HG03460 (cell line): ENCODE data around the gene PYM1.
"Not testable (repeated sequence)": the region's sequence is repeated elsewhere in the genome, so short reads cannot be mapped to it uniquely, and the experiment has no call there.

Source experiments
- ATAC-seq: cut with Tn5 transposase; IDR thresholded peaks from one replicate; pipeline ENCODE4 v1.9.1; 2021; ENCODE audit not compliant: unreplicated experiment

The PYM1 gene

GRCh38 chr12:55915482-55915859 lies 12.2 kb downstream of the PYM1 start:
- no peak for ATAC-seq

DNA sequence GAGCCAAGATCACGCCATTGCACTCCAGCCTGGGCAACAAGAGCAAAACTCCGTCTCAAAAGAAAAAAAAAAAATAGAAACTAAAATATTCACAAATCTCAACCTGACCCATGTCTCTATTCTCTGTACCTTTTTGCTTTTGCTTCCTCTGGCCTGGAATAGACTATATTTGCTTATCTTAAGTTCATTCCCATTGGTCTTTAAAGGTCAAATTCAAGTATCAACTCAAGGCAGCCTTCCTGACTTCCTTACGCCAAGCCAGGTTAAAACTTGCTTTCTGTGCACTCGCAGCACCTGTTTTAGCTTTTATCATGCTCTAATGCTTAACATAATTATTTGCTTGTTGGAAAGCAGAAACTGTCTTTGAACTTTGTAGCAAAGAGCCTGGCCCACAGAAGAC lies 14.8 kb downstream of the PYM1 start:
- ATAC-seq, result no peak

- no peak for ATAC-seq
Measured at GRCh38 chr12:55909513-55909884, 18.2 kb downstream of the PYM1 start.

GRCh38 chr12:55908726-55909512 lies 18.8 kb downstream of the PYM1 start:
- no peak for ATAC-seq

DNA sequence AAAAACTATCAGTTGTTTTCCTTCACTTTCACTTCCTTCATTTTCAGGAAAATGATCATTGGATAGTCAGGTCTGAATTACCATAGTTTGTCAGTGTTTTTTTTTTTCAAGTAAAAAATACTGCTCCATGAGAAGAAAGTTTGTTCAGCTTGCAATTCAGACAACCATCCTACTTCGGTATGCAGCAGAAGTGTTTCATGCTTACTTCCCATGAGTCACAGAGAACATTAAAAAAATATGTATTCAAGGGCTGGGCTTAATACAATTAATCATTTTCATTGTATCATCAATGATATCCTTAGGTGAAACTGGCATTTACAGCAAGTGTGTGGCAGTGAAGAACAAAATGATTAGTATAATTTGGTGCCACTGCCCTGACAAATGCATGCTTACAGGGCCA lies 21.6 kb downstream of the PYM1 start:
- no peak for ATAC-seq

GRCh38 chr12:55901881-55902490 lies 25.7 kb downstream of the PYM1 start:
- no peak for ATAC-seq

DNA sequence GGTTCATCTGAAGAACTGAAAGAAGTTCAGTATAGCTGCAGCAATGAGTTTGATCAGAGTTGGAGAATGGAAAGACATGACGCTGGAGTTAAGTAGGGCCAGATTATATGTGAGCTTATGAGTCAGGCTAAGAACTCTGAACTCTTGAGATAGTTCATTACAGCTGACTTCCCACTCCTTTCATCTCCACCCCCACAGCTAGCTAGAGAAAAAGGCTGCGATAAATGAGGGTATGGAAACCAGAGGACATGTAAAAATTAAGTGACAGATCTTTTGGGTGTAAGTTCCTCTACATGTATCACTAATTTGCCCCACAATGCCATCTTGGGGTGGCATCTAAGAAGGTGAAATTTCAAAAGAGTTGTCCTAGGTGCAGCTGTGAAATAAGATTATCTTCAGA lies 28.6 kb downstream of the PYM1 start:
- no peak for ATAC-seq

- no peak for ATAC-seq
Measured at GRCh38 chr12:55893723-55894122, 34.0 kb downstream of the PYM1 start.

- ATAC-seq, result no peak
Measured at GRCh38 chr12:55891310-55891709, 36.4 kb downstream of the PYM1 start.

DNA sequence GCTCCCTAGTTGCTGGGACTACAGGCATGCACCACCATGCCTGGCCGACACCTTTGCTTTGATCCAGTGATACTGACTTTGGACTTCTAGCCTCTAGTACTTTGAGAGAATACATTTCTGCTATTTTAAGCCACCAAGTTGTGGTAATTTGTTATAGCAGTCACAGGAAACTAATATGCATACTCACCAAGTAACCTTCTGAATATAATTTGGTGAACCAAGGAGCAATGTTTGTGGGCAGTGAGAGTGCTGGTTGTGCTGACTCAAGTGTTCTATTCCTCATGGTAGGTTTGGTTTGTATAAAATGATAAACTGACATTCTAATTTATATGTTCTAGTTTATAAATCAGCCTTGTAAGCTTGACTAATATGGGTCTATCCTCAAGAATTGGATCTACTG lies 42.6 kb downstream of the PYM1 start:
- no peak for ATAC-seq

- no peak for ATAC-seq
Measured at GRCh38 chr12:55877824-55878223, 49.9 kb downstream of the PYM1 start.

DNA sequence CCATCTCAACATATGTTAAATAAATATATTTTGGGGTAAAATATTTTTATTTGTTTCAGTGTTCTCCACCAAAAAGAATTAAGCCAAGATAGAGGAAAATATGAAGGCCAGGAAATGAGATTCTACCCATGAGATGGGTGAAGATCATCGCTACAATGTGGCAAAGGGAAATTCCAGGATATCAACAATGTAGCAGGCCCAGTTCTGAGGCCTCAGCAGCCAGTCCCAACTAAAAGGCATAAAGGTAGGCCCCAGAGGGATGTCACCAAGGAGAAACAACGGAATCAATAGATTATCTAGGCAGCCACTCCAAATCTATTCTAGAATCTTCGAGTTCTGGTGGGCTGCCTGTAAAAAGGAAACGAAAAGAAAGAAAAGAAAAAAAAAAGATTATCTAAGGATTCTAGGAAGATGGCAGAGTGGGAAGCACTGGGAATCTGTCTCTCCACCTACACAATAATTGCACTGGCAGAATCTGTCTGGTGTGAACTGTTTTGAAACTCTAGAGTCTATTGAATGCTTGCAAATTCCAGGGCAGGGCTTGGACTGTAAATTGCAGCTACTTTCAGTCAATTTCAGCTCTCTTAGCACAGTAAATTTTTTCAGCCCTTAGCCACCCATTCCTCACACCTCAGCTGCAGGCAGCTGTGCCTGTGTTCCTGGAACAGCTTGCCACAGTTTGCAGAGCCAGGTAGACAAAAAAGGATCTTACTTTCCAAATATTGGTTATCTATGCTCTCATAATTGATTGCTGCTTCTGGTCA lies 51.8 kb downstream of the PYM1 start:
- ATAC-seq, result no peak

DNA sequence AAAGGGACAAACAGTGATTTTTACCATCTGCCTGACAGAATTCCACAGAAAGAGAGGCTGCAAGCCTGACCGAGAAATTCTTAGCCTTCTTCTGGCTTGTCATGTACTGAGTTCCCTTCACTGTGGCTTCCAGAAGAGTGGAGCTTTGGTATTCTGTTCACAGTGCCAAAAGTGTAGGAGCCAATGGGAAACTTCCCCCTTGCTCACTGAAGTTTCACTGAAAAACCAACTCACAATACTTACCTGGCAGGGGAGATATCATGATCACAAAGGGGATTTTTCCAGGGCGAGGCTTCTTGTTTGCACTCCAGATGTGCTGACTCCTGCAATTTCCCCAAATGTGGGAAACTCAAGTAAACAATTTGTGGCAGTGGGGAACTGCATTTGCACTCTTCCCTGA lies 53.3 kb downstream of the PYM1 start:
- no peak for ATAC-seq

DNA sequence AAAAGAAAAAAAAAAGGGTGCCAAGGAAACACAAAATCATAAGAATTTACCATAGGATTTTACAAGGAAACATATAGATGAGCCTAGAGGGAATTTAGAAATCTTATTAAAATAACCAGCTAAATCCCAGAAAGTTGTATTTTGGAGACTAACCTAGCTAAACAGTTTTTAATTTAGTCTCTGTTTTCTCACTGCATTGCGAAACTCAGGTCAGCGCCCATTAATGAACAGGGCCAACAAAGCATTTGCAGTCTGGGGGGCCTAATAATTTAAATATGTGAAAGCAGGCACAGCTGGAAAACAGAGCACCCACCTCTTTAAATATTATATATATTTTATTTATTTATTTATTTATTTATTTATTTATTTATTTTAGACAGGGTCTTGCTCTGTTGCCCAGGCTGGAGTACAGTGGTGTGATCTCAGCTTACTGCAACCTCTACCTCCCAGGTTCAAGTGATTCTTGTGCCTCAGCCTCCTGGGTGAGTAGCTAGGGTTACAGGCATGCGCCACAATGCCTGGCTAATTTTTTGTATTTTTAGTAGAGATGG lies 61.2 kb downstream of the PYM1 start:
- not testable (repeated sequence) for ATAC-seq

DNA sequence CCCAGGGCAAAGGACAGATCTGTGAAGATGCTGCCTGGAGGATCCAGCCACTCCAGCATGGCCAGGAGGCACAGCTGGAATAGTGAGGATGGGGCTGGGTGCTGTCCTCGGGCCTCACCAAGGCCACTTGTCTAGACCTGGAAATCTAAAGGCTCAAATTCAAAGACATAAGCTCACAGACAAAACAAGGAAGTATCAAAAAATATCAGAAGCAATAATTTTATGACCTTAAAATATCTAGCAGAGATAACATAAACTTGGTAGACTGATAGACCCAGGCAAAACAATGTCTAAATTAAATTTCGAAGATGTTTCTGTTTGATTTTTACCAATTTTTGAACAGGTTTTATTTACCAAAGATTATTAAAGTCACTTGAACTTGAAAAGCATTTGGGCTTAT lies 62.4 kb downstream of the PYM1 start:
- ATAC-seq, result no peak

GRCh38 chr12:55862931-55863330 lies 64.8 kb downstream of the PYM1 start:
- ATAC-seq, result not testable (repeated sequence)

- ATAC-seq, result no peak
Measured at GRCh38 chr12:55862286-55862685, 65.4 kb downstream of the PYM1 start.

DNA sequence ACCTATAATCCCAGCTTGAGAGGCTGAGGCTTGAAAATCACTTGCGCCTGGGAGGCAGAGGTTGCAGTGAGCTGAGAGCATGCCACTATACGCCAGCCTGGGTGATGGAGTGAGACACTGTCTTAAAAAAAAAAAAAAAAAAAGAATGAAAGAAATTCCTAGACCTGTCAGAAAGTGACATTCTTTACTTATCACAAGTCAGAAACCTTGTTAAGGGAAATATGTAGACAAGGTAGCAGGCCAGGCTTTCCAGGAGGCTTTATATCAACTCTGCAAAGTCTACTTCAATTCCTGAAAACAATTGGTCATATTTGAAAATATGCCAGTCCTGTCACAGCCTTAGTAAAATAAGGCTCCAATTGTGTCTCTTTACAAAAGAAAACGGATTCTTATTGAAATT lies 65.8 kb downstream of the PYM1 start:
- ATAC-seq, result no peak

DNA sequence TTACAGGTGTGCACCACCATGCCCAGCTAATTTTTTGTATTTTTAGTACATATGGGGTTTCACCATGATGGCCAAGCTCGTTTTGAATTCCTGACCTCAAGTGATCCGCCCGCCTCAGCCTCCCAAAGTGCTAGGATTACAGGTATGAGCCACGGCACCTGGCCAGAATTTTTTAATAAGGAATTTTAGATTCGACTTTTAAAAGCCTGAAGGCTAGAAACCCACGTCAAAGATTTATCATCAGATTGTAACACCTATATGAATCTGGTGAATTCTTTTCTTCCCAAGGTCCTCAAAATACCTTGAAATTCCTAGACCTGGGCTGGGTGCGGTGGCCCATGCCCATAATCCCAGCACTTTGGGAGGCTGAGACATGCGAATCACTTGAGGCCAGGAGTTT lies 66.3 kb downstream of the PYM1 start:
- no peak for ATAC-seq

DNA sequence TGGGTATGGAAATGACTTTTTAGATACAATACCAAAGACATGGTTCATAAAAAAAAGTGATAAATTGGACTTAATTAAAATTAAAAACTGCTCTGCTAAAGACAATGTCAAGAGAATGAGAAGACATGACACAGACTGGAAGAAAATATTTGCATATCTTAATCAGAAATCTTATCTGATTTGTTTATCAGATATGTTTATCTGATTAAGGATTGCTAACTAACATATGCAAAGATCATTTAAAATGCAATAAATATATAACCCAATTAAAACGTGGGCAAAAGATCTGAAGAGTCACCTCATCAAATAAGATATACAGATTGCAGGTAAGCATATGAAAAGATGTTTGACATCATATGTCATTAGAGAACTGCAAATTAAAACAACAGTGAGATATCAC lies 75.0 kb downstream of the PYM1 start:
- ATAC-seq, result no peak
